ENCODE data around the gene SLC26A1. TPM values are rescaled to one million over a fixed set of nuclear protein-coding genes. Genes with fewer than 3 reads are reported as not detected.

SLC26A1 gene
- total and polyA plus RNA-seq, 3 donors from 2014 or later: 0.51 to 2.0 (median 0.99) TPM

DNA sequence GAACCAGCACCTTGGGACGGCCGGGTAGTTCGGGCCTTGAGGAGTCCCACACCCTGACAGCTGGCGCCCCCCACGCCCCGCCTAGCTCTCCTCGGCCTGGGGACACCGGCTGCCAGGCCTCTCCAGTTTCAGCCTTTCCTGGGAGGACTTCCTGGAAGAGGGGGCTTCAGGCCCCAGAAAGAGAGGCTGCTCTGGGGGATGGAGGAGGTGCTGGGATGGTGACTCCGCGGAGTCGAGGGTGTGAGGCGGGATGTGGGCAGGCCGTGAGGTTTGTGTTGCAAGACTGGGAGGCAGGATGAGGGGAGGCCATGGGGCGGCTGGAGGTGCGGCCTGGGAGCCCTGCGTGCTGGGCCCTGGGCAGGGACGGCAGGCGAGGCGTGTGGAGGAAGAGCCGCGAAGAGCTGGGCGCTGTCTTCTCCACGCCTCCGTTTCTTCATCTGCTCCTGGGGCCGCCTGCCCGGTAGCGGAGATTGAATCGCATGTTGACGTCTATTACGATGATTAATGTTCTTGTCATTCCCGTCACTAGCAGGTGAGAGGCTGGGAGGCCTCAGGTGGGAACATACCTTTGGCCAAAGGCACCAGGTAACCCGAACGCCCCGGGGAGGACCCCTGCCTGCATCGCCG is 17.3 kb upstream of the SLC26A1 start:
- peak overlapping the region; percentile 44 to 62 for H3K4me3 ChIP-seq
- intact Hi-C loops (cut with DNase I; ENCODE audit: low total_unique reads): no loop called here
- H3K27me3 ChIP-seq: no peaks in the 10 kb centered on the region
- H3K36me3 ChIP-seq (ENCODE audit: low read depth, missing control alignments): no peaks in the 10 kb centered on the region
- TF ChIP-seq POLR2A (IDR thresholded peaks at IDR 0.05): no peak
- H3K27ac ChIP-seq: peak overlapping the region in 1 of 2 donors; percentile 0
- H3K9me3 ChIP-seq: no peaks in the 10 kb centered on the region
- DNase-seq: peak; percentile 48
- WGBS, 2 donors: 1% methylated on average over 23 to 34 of the region's 36 CpGs
- peaks cover 20% of the 10 kb centered on the region for H3K4me1 ChIP-seq

DNA sequence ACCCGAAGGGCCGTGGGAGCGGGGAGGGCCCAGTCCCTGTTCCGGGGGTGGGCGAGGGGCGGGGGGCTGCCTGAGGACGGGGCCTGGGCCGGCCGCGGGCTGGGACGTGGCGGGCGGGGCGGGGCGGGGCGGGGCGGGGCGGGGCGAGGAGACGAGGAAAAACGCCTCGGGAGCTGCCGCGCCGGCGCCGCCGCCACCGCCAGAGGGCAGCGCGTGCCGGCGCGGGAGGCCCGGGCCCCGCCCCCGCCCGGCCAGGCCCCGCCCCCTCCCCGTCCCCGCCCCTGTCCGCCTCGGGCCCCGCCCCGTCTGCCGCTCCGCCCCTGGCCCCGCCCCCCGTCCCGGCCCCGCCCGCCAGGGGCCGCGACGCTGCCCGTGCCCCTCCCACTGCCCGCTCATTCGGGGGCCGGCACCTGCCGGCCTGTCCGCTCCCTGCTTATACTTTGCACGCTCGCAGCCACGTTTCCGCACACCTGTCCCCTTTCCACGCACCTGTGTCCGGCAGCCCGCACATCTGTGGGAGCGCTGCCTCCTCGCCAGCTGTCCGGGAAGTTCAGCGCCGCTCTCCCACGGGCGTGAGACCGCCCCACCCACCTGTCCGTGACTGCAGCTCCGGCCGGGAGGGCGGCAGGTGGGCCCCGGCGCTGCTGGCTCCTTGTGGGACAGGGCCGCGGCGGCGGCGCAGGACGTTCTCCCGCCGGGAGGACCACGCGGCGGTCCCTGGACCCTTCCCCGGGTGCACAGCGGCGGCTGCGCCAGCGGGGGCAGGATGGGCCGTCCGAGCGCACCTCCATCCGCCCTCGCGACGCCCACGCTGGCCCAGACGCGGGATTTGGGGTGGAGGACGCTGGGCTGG is 16.6 kb upstream of the SLC26A1 start:
- WGBS, 2 donors: 1% methylated on average over 42 of the region's 109 CpGs; no CpG with 5 or more reads in 1 of the 2 donors
- TF ChIP-seq, protein P1, sequence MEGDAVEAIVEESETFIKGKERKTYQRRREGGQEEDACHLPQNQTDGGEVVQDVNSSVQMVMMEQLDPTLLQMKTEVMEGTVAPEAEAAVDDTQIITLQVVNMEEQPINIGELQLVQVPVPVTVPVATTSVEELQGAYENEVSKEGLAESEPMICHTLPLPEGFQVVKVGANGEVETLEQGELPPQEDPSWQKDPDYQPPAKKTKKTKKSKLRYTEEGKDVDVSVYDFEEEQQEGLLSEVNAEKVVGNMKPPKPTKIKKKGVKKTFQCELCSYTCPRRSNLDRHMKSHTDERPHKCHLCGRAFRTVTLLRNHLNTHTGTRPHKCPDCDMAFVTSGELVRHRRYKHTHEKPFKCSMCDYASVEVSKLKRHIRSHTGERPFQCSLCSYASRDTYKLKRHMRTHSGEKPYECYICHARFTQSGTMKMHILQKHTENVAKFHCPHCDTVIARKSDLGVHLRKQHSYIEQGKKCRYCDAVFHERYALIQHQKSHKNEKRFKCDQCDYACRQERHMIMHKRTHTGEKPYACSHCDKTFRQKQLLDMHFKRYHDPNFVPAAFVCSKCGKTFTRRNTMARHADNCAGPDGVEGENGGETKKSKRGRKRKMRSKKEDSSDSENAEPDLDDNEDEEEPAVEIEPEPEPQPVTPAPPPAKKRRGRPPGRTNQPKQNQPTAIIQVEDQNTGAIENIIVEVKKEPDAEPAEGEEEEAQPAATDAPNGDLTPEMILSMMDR (IDR thresholded peaks at IDR 0.05): no peak
- Histone ChIP-seq H3K4me1 (peaks cover 20% of the 10 kb centered on the region), H3K4me3 (peak overlapping the region; percentile 51 to 64), H3K27me3 (no peaks in the 10 kb centered on the region), H3K9me3 (no peaks in the 10 kb centered on the region), H3K36me3 (ENCODE audit: low read depth, missing control alignments) (no peaks in the 10 kb centered on the region), H3K27ac (no peak overlapping the region)
- intact Hi-C loops (cut with DNase I; ENCODE audit: low total_unique reads): no loop called here
- peak; percentile 74 for DNase-seq

DNA sequence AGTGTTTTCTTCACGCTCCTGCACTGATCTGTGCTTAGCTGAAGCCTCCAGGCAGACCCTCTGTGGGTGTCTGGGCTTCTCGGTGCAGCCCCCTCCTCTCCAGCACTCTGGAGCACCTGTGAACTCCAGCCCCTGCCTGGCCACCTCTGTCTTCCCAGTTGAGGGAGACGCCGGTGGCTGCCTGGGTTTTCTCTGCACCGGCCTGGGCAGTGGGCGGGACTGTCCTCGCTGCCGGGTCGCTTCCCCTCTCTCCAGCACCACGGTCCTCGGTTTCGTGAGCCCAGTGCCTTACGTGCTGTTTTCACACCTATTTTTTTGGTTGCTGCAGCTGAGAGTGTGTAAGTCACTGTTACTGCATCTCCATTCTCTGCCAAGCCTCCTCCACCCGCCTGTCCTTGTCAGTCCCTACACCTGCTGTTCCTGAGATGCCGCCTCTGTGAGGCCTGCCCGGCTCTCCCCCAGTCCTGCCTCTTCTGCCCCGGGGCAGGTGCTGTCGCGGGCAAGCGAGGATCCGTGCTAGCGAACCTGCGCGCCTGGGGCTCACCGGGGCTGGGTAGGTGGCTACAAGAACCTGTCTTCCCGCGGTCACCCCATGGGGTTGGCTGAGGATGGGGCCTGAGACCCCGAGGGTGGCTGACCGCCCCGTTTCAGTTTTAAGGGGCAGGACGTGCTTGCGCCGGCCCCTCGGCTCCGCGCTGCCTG is 15.8 kb upstream of the SLC26A1 start:
- no peaks in the 10 kb centered on the region for H3K27me3 ChIP-seq
- no peak for DNase-seq
- no peaks in the 10 kb centered on the region for H3K9me3 ChIP-seq
- TF ChIP-seq, protein P1 (IDR thresholded peaks at IDR 0.05): no peak
- TF ChIP-seq POLR2A (IDR thresholded peaks at IDR 0.05): no peak
- no peaks in the 10 kb centered on the region for H3K36me3 ChIP-seq (ENCODE audit: low read depth, missing control alignments)
- peaks cover 20% of the 10 kb centered on the region for H3K4me1 ChIP-seq
- H3K4me3 ChIP-seq: peak overlapping the region; percentile 51 to 64
- H3K27ac ChIP-seq: no peak overlapping the region
- intact Hi-C loops (cut with DNase I; ENCODE audit: low total_unique reads): no loop called here
- WGBS, 2 donors: 3 to 4% methylated on average over 16 to 32 of the region's 36 CpGs

DNA sequence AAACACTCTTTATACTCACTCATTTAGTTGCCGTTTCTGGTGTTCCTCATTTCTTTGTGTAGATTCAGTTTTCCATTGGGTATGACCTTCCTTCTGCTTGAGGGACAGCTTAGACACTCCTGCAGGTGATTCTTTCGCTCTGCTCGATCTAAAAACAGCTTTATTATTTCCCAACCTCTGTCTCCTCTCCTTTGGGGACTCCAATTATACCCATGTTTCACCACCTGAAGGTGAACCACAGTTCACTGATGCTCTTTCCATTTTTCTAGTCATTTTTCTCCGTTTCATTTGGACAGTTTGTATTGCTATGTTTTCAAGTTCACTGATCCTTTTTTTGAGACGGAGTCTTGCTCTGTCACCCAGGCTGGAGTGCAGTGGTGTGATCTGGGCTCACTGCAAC is 13.7 kb upstream of the SLC26A1 start:
- no peaks in the 10 kb centered on the region for H3K36me3 ChIP-seq (ENCODE audit: low read depth, missing control alignments)
- no peak for DNase-seq

More for the DNA sequence above, 13.7 kb upstream of the SLC26A1 start:
- no peak overlapping the region for H3K27ac ChIP-seq
- H3K27me3 ChIP-seq: no peaks in the 10 kb centered on the region
- H3K9me3 ChIP-seq: no peaks in the 10 kb centered on the region
- 87 to 96% methylated on average over 5 of the region's 5 CpGs for WGBS, 2 donors
- no peak overlapping the region for H3K4me3 ChIP-seq
- peaks cover 20% of the 10 kb centered on the region for H3K4me1 ChIP-seq
- intact Hi-C loops (cut with DNase I; ENCODE audit: low total_unique reads): no loop called here
- TF ChIP-seq POLR2A (IDR thresholded peaks at IDR 0.05): no peak
- TF ChIP-seq, protein P1 (IDR thresholded peaks at IDR 0.05): no peak
